Measurements from ENCODE around the gene RNF213.
"Not testable (repeated sequence)": the region's sequence is repeated elsewhere in the genome, so short reads cannot be mapped to it uniquely, and the experiment has no call there.

Gene RNF213

DNA sequence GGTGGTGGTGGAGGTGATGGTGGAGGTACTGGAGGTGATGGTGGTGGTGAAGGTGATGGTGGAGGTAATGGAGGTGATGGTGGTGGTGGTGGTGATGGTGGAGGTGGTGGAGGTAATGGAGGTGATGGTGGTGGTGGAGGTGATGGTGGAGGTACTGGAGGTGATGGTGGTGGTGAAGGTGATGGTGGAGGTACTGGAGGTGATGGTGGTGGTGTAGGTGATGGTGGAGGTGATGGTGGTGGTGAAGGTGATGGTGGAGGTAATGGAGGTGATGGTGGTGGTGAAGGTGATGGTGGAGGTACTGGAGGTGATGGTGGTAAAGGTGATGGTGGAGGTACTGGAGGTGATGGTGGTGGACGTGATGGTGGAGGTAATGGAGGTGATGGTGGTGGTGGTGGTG, 53.3 kb downstream of the RNF213 start:
- not testable (repeated sequence) for H3K27ac ChIP-seq (ENCODE audit: low read depth in 2 of 2, low read length in 2 of 2); H3K9me3 ChIP-seq (ENCODE audit: control insufficient read depth in 2 of 2, low read length in 2 of 2); H3K4me1 ChIP-seq (ENCODE audit: control insufficient read depth in 2 of 2, insufficient read depth in 2 of 2, low read length in 2 of 2); H3K9ac ChIP-seq (ENCODE audit: low read depth in 1 of 2, low read length in 2 of 2); H3K27me3 ChIP-seq (ENCODE audit: control insufficient read depth in 2 of 2, insufficient read depth in 2 of 2, low read length in 2 of 2); H3K4me3 ChIP-seq (ENCODE audit: low read length in 2 of 2)
- H3K36me3 ChIP-seq (ENCODE audit: control insufficient read depth in 2 of 2, insufficient read depth in 2 of 2, low read length in 2 of 2) = peaks cover 47 to 60% of the 10 kb centered on the region in 2 donors

DNA sequence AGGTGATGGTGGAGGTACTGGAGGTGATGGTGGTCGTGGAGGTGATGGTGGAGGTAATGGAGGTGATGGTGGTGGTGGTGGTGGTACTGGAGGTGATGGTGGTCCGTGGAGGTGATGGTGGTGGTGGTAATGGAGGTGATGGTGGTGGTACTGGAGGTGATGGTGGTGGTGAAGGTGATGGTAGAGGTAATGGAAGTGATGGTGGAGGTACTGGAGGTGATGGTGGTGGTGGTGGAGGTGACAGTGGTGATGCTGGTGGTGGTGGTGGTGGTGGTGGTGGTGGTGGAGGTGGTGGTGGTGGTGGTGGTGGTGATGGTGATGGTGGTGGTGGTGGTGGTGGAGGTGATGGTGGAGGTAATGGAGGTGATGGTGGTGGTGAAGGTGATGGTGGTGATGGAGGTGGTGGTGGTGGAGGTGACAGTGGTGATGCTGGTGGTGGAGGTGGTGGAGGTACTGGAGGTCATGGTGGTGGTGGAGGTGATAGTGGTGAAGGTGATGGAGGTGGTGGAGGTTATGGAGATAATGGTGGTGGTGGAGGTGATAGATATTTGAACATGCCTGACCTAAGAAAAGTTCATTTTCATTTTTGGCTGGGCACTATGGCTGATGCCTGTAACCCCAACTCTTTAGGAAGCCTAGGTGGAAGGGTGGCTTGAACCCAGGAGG, 55.0 kb downstream of the RNF213 start:
- Histone ChIP-seq H3K27ac (ENCODE audit: low read depth in 2 of 2, low read length in 2 of 2) (no peak overlapping the region), H3K9ac (ENCODE audit: low read depth in 1 of 2, low read length in 2 of 2) (no peak overlapping the region), H3K27me3 (ENCODE audit: control insufficient read depth in 2 of 2, insufficient read depth in 2 of 2, low read length in 2 of 2) (no peaks in the 10 kb centered on the region), H3K4me3 (ENCODE audit: low read length in 2 of 2) (no peak overlapping the region), H3K9me3 (ENCODE audit: control insufficient read depth in 2 of 2, low read length in 2 of 2) (no peaks in the 10 kb centered on the region), H3K36me3 (ENCODE audit: control insufficient read depth in 2 of 2, insufficient read depth in 2 of 2, low read length in 2 of 2) (peaks cover 48 to 62% of the 10 kb centered on the region in 2 donors), H3K4me1 (ENCODE audit: control insufficient read depth in 2 of 2, insufficient read depth in 2 of 2, low read length in 2 of 2) (no peaks in the 10 kb centered on the region)

DNA sequence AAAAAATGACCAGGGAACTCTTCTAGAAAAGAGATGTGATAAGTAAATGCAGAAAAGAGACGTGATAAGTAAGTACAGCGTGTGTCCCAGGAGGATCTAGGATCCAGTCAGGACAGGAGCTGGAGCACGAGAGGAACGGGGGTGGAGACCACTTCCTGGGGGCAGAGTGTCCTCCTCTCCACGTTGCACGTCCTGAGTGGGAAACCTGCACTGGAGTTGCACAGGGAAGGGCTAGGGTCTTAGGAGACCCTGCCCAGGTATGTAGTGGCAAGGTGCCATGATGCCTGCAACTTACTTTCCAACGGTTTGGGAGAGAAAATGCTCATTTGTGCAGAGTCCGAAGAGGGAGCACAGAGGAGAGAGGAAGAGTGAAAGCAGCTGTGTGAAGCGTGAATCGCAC, 55.8 kb downstream of the RNF213 start:
- no peak overlapping the region for H3K4me3 ChIP-seq (ENCODE audit: low read length in 2 of 2)
- no peaks in the 10 kb centered on the region for H3K9me3 ChIP-seq (ENCODE audit: control insufficient read depth in 2 of 2, low read length in 2 of 2)
- peaks cover 45 to 61% of the 10 kb centered on the region in 2 donors for H3K36me3 ChIP-seq (ENCODE audit: control insufficient read depth in 2 of 2, insufficient read depth in 2 of 2, low read length in 2 of 2)
- H3K4me1 ChIP-seq (ENCODE audit: control insufficient read depth in 2 of 2, insufficient read depth in 2 of 2, low read length in 2 of 2) = no peaks in the 10 kb centered on the region
- no peak overlapping the region for H3K9ac ChIP-seq (ENCODE audit: low read depth in 1 of 2, low read length in 2 of 2)
- H3K27ac ChIP-seq (ENCODE audit: low read depth in 2 of 2, low read length in 2 of 2) = no peak overlapping the region
- no peaks in the 10 kb centered on the region for H3K27me3 ChIP-seq (ENCODE audit: control insufficient read depth in 2 of 2, insufficient read depth in 2 of 2, low read length in 2 of 2)

DNA sequence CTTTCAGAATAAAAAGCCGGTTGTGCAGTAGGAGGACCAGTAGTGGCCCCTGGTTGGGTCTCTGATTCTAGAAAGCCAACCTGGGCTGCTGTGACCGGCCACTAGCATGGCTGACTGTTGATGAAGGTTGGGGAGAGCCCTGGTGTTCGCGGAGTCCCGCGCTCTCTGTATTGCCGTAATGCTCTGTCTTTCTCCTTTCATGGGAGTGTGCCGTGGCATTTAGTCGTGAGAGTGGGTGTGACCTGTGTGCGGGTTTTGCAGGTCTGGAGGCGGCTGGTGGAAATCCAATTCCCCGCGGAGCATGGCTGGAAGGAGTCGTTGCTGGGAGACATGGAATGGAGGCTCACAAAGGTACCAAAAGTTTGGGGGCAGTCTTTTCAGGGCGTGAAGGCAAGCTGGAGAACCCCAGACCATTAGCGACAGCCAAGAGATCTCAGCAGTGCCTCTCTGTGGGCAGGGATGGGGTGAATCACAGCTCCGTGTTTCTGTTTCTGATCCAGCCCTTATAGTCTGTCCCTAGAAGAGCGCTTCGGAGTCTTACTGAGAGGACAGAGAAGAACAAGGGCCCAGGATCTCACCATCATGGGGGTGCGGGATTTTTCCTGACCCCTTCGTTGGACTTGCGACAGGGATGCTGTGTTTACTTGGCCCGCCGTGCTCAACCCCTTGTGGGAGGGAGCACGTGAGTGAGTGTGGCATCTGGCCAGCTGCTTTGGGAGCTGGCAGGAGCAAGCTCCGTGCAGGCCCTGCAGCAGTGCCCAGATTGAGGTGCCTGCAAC, 56.5 kb downstream of the RNF213 start:
- Histone ChIP-seq H3K27ac (ENCODE audit: low read depth in 2 of 2, low read length in 2 of 2) (no peak overlapping the region), H3K4me3 (ENCODE audit: low read length in 2 of 2) (no peak overlapping the region), H3K36me3 (ENCODE audit: control insufficient read depth in 2 of 2, insufficient read depth in 2 of 2, low read length in 2 of 2) (peaks cover 41 to 62% of the 10 kb centered on the region in 2 donors)

DNA sequence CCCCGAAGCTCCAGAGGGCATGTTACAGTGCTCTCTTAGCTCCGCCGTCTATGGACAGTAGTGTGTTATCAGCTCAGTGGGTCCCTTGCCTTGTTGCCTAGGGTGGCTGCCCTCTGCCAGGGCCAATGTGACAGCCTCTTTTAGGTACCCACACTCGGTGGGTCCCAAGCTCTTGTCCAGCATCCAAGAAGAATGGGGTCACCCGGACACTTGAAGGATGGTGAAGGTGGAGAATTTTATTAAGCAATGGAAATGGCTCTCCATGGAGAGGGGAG, 57.0 kb downstream of the RNF213 start:
- no peaks in the 10 kb centered on the region for H3K27me3 ChIP-seq (ENCODE audit: control insufficient read depth in 2 of 2, insufficient read depth in 2 of 2, low read length in 2 of 2)
- no peaks in the 10 kb centered on the region for H3K4me1 ChIP-seq (ENCODE audit: control insufficient read depth in 2 of 2, insufficient read depth in 2 of 2, low read length in 2 of 2)
- H3K4me3 ChIP-seq (ENCODE audit: low read length in 2 of 2) = no peak overlapping the region
- peaks cover 38 to 59% of the 10 kb centered on the region in 2 donors for H3K36me3 ChIP-seq (ENCODE audit: control insufficient read depth in 2 of 2, insufficient read depth in 2 of 2, low read length in 2 of 2)
- H3K9ac ChIP-seq (ENCODE audit: low read depth in 1 of 2, low read length in 2 of 2) = no peak overlapping the region
- H3K9me3 ChIP-seq (ENCODE audit: control insufficient read depth in 2 of 2, low read length in 2 of 2) = no peaks in the 10 kb centered on the region
- no peak overlapping the region for H3K27ac ChIP-seq (ENCODE audit: low read depth in 2 of 2, low read length in 2 of 2)

More for the DNA sequence above, 56.5 kb downstream of the RNF213 start:
- Histone ChIP-seq H3K27me3 (ENCODE audit: control insufficient read depth in 2 of 2, insufficient read depth in 2 of 2, low read length in 2 of 2) (no peaks in the 10 kb centered on the region), H3K9me3 (ENCODE audit: control insufficient read depth in 2 of 2, low read length in 2 of 2) (no peaks in the 10 kb centered on the region), H3K4me1 (ENCODE audit: control insufficient read depth in 2 of 2, insufficient read depth in 2 of 2, low read length in 2 of 2) (no peaks in the 10 kb centered on the region), H3K9ac (ENCODE audit: low read depth in 1 of 2, low read length in 2 of 2) (no peak overlapping the region)

DNA sequence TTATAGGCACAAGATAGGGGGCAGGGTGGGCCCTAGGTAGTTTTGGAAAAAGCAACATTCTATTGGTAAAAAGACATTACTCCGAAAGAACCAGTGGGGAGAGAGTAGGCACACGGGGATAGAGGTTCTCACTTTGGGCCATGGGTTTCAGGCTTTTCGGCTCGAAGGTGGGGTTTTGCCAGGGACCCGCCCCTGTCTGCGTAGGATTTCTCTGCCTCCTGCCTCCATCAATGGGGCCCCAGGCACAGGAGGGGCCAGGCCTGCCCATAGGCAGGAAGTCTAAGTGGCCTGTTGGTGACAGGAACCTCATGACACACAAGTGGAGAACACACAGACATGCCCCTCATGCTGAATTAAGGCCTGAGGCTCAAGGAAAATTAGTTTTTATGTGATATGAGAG, 57.5 kb downstream of the RNF213 start:
- H3K4me1 ChIP-seq (ENCODE audit: control insufficient read depth in 2 of 2, insufficient read depth in 2 of 2, low read length in 2 of 2) = no peaks in the 10 kb centered on the region
- H3K9me3 ChIP-seq (ENCODE audit: control insufficient read depth in 2 of 2, low read length in 2 of 2) = no peaks in the 10 kb centered on the region
- peaks cover 38 to 57% of the 10 kb centered on the region in 2 donors for H3K36me3 ChIP-seq (ENCODE audit: control insufficient read depth in 2 of 2, insufficient read depth in 2 of 2, low read length in 2 of 2)
- H3K4me3 ChIP-seq (ENCODE audit: low read length in 2 of 2) = no peak overlapping the region
- no peaks in the 10 kb centered on the region for H3K27me3 ChIP-seq (ENCODE audit: control insufficient read depth in 2 of 2, insufficient read depth in 2 of 2, low read length in 2 of 2)
- H3K9ac ChIP-seq (ENCODE audit: low read depth in 1 of 2, low read length in 2 of 2) = no peak overlapping the region
- H3K27ac ChIP-seq (ENCODE audit: low read depth in 2 of 2, low read length in 2 of 2) = no peak overlapping the region

DNA sequence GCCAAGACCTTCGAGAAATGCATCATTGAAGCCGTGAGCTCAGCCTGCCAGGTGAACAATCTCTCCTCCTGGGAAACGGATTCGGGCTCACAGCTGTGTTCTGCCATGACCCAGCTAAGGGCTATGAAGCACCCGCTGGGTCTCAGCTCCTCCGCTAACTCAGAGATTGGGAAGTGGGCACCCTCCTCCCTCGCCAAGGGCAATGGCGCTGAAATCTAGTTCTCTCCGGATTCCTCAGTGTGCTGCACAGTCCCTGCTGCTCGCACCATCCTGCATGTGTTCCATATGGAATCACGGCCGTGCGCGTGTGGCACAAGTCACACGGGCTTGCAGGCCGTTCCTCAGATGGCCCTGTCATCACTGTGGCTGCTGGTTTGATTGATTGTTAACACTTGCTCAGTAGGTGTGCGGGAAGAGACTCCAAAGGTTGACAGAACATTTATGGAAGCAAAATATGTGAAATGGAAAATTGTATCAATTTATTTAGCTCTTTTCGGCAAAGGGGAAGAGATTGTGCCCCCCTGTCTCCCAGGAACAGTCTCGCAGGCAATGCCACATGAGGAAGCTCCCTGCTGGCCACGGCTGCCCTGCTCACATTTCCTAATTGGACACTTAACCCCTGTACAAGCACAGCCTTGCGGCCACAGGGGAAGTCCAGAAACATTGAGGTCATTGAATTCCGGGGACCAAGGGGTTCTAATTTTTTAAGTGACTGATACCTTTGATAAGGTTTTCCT, 58.8 kb downstream of the RNF213 start:
- H3K27ac ChIP-seq (ENCODE audit: low read depth in 2 of 2, low read length in 2 of 2) = no peak overlapping the region

DNA sequence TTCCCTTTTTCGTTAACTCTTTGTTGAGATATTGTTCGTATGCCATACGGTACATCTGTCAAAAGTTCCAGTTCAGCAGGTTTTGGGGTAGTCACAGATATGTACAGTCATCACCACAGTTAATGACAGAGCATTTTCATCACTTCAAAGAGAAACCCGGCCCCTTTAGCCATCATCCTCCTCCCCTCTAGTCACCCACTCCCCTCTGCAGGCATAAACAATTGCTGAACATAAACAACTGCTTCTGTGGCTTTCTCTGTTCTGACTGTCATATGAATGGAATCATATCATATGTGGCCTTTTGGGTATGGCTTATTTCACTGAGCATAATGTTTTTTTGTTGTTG, 59.3 kb downstream of the RNF213 start:
- H3K9me3 ChIP-seq (ENCODE audit: control insufficient read depth in 2 of 2, low read length in 2 of 2) = no peaks in the 10 kb centered on the region
- no peak overlapping the region for H3K9ac ChIP-seq (ENCODE audit: low read depth in 1 of 2, low read length in 2 of 2)
- no peaks in the 10 kb centered on the region for H3K4me1 ChIP-seq (ENCODE audit: control insufficient read depth in 2 of 2, insufficient read depth in 2 of 2, low read length in 2 of 2)
- no peak overlapping the region for H3K4me3 ChIP-seq (ENCODE audit: low read length in 2 of 2)
- H3K27ac ChIP-seq (ENCODE audit: low read depth in 2 of 2, low read length in 2 of 2) = no peak overlapping the region
- no peaks in the 10 kb centered on the region for H3K27me3 ChIP-seq (ENCODE audit: control insufficient read depth in 2 of 2, insufficient read depth in 2 of 2, low read length in 2 of 2)
- H3K36me3 ChIP-seq (ENCODE audit: control insufficient read depth in 2 of 2, insufficient read depth in 2 of 2, low read length in 2 of 2) = peaks cover 35 to 56% of the 10 kb centered on the region in 2 donors

More for the DNA sequence above, 58.8 kb downstream of the RNF213 start:
- Histone ChIP-seq H3K9me3 (ENCODE audit: control insufficient read depth in 2 of 2, low read length in 2 of 2) (no peaks in the 10 kb centered on the region), H3K9ac (ENCODE audit: low read depth in 1 of 2, low read length in 2 of 2) (no peak overlapping the region), H3K36me3 (ENCODE audit: control insufficient read depth in 2 of 2, insufficient read depth in 2 of 2, low read length in 2 of 2) (peaks cover 34 to 53% of the 10 kb centered on the region in 2 donors), H3K4me3 (ENCODE audit: low read length in 2 of 2) (no peak overlapping the region), H3K27me3 (ENCODE audit: control insufficient read depth in 2 of 2, insufficient read depth in 2 of 2, low read length in 2 of 2) (no peaks in the 10 kb centered on the region), H3K4me1 (ENCODE audit: control insufficient read depth in 2 of 2, insufficient read depth in 2 of 2, low read length in 2 of 2) (no peaks in the 10 kb centered on the region)

DNA sequence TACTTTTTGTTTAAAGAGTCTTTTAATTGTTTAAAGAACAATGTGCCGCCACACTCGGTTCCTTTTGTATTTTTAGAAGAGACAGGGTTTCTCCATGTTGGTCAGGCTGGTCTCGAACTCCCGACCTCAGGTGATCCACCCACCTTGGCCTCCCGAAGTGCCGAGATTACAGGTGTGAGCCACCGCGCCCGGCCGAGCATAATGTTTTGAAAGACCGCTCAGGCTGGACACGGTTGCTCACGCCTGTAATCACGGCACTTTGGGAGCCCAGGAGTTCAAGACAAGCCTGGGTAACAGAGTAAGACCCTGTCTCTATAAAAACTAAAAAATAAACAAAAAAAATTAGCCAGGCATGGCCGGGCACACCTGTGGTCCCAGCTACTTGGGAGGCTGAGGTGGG, 59.8 kb downstream of the RNF213 start:
- H3K27me3 ChIP-seq (ENCODE audit: control insufficient read depth in 2 of 2, insufficient read depth in 2 of 2, low read length in 2 of 2) = no peaks in the 10 kb centered on the region
- no peak overlapping the region for H3K27ac ChIP-seq (ENCODE audit: low read depth in 2 of 2, low read length in 2 of 2)
- H3K4me1 ChIP-seq (ENCODE audit: control insufficient read depth in 2 of 2, insufficient read depth in 2 of 2, low read length in 2 of 2) = no peaks in the 10 kb centered on the region
- H3K4me3 ChIP-seq (ENCODE audit: low read length in 2 of 2) = no peak overlapping the region
- H3K9me3 ChIP-seq (ENCODE audit: control insufficient read depth in 2 of 2, low read length in 2 of 2) = no peaks in the 10 kb centered on the region
- no peak overlapping the region for H3K9ac ChIP-seq (ENCODE audit: low read depth in 1 of 2, low read length in 2 of 2)
- H3K36me3 ChIP-seq (ENCODE audit: control insufficient read depth in 2 of 2, insufficient read depth in 2 of 2, low read length in 2 of 2) = peaks cover 41 to 61% of the 10 kb centered on the region in 2 donors

DNA sequence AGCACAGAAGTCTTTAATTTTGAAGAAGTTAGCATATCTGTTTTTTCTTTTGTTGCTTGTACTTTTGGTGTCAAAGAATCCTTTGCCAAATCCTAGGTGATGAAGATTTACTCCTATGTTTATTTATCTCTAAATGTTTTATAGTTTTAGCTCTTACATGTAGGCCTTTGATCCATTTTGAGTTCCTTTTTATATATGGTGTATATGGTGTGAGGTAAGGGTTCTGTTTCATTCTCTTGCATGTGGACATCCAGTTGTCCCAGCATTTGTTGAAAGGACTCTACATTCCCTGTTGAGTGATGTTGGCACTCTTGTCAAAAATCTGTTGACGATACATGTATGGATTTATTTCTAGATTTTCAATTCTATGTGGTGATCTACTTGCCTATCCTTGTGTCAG, 62.2 kb downstream of the RNF213 start:
- Histone ChIP-seq H3K4me3 (ENCODE audit: low read length in 2 of 2) (no peak overlapping the region), H3K36me3 (ENCODE audit: control insufficient read depth in 2 of 2, insufficient read depth in 2 of 2, low read length in 2 of 2) (peaks cover 41 to 61% of the 10 kb centered on the region in 2 donors), H3K27me3 (ENCODE audit: control insufficient read depth in 2 of 2, insufficient read depth in 2 of 2, low read length in 2 of 2) (no peaks in the 10 kb centered on the region), H3K4me1 (ENCODE audit: control insufficient read depth in 2 of 2, insufficient read depth in 2 of 2, low read length in 2 of 2) (no peaks in the 10 kb centered on the region), H3K9ac (ENCODE audit: low read depth in 1 of 2, low read length in 2 of 2) (no peak overlapping the region), H3K9me3 (ENCODE audit: control insufficient read depth in 2 of 2, low read length in 2 of 2) (no peaks in the 10 kb centered on the region), H3K27ac (ENCODE audit: low read depth in 2 of 2, low read length in 2 of 2) (no peak overlapping the region)
